GM21515 (cell line): ENCODE data around the gene CHST11.

Experiments
- ATAC-seq: cut with Tn5 transposase; IDR thresholded peaks from one replicate; pipeline ENCODE4 v1.9.1; 2021; ENCODE audit not compliant: unreplicated experiment

Gene CHST11

GRCh38 chr12:104748356-104748755 is 291.6 kb downstream of the CHST11 start:
- no peak for ATAC-seq

GRCh38 chr12:104748790-104749189 is 292.0 kb downstream of the CHST11 start:
- ATAC-seq = no peak

GRCh38 chr12:104749545-104749944 is 292.8 kb downstream of the CHST11 start:
- ATAC-seq = no peak

- ATAC-seq = peak; percentile 79
These were observed 293.3 kb downstream of the CHST11 start for GRCh38 chr12:104750061-104750460.

GRCh38 chr12:104751120-104751519 is 294.4 kb downstream of the CHST11 start:
- ATAC-seq = no peak

GRCh38 chr12:104751594-104751993 is 294.8 kb downstream of the CHST11 start:
- peak; percentile 69 for ATAC-seq

- ATAC-seq = no peak
These were observed 295.3 kb downstream of the CHST11 start for GRCh38 chr12:104752016-104752415.

GRCh38 chr12:104752881-104753280 is 296.1 kb downstream of the CHST11 start:
- ATAC-seq = no peak

- no peak for ATAC-seq
These were observed 300.2 kb downstream of the CHST11 start for GRCh38 chr12:104756901-104757300.

GRCh38 chr12:104758771-104759170 is 302.0 kb downstream of the CHST11 start:
- ATAC-seq = no peak

GRCh38 chr12:104761091-104761490 is 304.3 kb downstream of the CHST11 start:
- no peak for ATAC-seq

GRCh38 chr12:104761611-104762010 is 304.9 kb downstream of the CHST11 start:
- ATAC-seq = no peak

GRCh38 chr12:104763168-104763805 is 306.5 kb downstream of the CHST11 start:
- no peak for ATAC-seq

GRCh38 chr12:104764225-104765091 is 307.7 kb downstream of the CHST11 start:
- ATAC-seq = no peak

- ATAC-seq = no peak
These were observed 310.5 kb downstream of the CHST11 start for GRCh38 chr12:104767261-104767660.

GRCh38 chr12:104768033-104768432 is 311.3 kb downstream of the CHST11 start:
- no peak for ATAC-seq

GRCh38 chr12:104769144-104769561 is 312.4 kb downstream of the CHST11 start:
- no peak for ATAC-seq

GRCh38 chr12:104772336-104772735 is 315.6 kb downstream of the CHST11 start:
- no peak for ATAC-seq

- ATAC-seq = no peak
These were observed 319.0 kb downstream of the CHST11 start for GRCh38 chr12:104775731-104776231.

GRCh38 chr12:104779134-104779533 is 322.4 kb downstream of the CHST11 start:
- ATAC-seq = no peak

- ATAC-seq = no peak
These were observed 325.5 kb downstream of the CHST11 start for GRCh38 chr12:104782296-104782695.

- no peak for ATAC-seq
These were observed 327.8 kb downstream of the CHST11 start for GRCh38 chr12:104784592-104784991.
